Measurements from ENCODE around the gene SMNDC1.

DNA sequence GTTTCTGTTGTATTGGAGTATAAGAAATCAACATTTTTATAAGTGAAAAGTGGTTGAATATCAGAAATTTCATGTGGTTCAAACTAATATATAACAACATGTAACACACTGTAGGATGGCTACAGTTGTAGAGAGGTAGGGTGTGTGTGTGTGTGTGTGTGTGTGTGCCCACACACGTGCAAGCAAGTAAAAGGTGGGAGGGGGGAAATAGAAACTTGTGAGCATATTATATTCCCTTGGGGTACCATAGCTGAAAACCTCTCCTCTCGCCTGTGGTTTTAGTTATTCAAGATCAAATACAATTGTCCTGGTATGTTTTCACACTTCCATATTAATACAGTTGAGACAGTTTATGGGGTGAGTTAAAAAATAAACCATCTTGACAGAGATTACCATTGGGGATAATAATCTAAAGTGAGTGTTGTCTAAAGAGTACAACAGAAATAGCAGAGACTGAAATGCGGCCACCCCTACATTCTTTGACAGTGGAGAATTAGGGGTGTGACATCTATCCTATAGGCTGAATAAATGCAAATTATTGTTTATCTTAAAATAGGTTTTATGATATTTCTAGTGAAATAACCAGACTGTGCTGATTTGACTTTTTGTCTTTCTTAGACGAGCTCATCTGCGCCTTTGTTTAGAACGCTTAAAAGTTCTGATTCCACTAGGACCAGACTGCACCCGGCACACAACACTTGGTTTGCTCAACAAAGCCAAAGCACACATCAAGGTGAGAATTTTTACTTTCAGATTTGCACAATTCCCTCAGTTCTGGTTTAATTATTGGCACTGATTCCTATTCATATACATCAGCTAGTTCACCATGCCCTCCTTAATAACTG lies 25.9 kb downstream of the SMNDC1 start:
- TF ChIP-seq, protein P1, sequence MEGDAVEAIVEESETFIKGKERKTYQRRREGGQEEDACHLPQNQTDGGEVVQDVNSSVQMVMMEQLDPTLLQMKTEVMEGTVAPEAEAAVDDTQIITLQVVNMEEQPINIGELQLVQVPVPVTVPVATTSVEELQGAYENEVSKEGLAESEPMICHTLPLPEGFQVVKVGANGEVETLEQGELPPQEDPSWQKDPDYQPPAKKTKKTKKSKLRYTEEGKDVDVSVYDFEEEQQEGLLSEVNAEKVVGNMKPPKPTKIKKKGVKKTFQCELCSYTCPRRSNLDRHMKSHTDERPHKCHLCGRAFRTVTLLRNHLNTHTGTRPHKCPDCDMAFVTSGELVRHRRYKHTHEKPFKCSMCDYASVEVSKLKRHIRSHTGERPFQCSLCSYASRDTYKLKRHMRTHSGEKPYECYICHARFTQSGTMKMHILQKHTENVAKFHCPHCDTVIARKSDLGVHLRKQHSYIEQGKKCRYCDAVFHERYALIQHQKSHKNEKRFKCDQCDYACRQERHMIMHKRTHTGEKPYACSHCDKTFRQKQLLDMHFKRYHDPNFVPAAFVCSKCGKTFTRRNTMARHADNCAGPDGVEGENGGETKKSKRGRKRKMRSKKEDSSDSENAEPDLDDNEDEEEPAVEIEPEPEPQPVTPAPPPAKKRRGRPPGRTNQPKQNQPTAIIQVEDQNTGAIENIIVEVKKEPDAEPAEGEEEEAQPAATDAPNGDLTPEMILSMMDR (IDR thresholded peaks at IDR 0.05; ENCODE audit: low read length), result no peak
- no peak for TF ChIP-seq EZH2 (IDR thresholded peaks at IDR 0.05; ENCODE audit: borderline replicate concordance, low read length)

Measured in OCI-LY1 (cell line).